GM19043 (cell line): ENCODE data around the gene MAST3.
A peak's percentile ranks its signal among the peaks of the same experiment; 100 is the strongest.

Source experiments
- ATAC-seq: cut with Tn5 transposase; IDR thresholded peaks from one replicate; pipeline ENCODE4 v1.9.1; 2021; ENCODE audit warnings: low read depth; ENCODE audit not compliant: unreplicated experiment

The MAST3 gene

DNA sequence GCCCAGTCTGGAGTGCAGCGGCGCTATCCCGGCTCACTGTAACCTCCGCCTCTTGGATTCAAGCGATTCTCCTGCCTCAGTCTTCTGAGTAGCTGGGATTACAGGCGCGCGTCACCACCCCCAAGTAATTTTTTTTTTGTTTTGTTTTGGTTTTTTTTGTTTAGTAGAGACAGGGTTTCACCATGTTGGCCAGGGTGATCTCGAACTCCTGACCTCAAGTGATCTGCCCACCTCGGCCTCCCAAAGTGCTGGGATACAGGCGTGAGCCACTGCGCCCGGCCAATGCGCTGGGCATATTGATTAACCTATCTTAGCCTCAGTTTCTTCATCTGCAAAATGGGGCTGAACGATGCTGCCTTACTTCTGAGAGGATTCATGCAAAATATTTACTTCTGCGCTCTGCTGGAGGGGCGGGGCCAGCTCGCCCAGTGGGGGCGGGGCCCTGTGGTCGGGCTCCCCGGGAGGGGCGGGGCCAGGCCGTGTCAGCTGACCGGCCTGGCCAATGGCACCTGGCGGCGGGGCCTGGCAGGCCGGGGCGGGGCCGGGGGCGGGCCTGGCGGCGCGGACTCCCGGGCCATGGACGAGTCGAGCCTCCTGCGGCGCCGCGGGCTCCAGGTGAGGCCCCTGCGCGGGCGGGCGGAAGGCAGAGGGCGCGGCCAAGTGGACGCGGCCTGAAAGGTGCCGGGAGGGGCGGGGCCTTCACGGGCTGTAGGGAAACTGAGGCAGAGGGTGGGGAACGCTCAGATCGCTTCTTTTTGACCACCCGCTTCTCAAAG, at the start of gene MAST3:
Gene MAST3, plus strand, starts transcription at position 562 of the 776 bp plus-strand sequence. Its CDS starts 15 bp downstream, at position 577.
- ATAC-seq: peak; percentile 48

- ATAC-seq: no peak
These were observed 48.2 kb upstream of the MAST3 start for GRCh38 chr19:18049385-18049784.

- ATAC-seq: no peak
These were observed 45.7 kb upstream of the MAST3 start for GRCh38 chr19:18051887-18052286.

- ATAC-seq: no peak
These were observed 43.9 kb upstream of the MAST3 start for GRCh38 chr19:18053576-18054219.

GRCh38 chr19:18055967-18056366, 41.6 kb upstream of the MAST3 start:
- no peak for ATAC-seq

GRCh38 chr19:18057557-18057956, 40.0 kb upstream of the MAST3 start:
- ATAC-seq: no peak

DNA sequence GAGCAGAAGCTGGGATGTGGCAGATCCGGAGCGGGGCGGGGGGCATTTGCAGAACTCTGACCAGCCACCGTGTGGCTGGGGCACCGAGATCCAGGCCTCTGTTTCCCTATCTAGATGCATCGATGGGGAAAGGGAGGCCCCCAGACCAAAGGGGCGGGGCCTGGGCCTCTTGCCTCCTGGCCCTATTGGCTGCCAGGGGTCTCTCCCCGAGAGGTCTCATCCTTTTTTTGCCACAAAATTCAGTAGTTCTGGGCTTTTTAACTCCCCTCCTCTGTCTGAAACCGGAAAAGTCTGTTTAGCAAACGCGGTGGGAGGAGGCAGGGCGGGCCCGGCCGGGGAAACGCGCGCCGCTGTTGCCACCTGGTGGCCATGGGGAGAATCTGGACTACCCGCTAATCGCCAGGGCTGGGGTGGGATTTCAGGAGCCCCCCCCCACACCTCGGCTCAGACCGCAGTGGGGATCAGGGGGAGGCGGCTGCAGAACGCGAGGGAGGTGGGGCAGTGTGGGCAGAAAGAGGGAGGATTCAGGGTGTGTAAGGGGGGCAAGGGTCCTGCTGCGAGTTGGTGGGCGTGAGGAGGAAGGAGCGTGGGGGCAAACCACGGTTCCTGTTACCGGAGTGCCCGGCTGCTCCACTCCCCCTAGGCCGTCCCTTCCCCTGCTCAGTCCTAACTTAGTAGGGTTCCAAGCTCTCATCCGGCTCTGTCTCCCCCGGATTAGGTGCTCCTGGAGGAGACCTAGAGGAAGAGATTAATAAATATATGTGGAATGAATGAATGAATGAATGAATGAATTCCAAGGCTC, 39.2 kb upstream of the MAST3 start:
- ATAC-seq: no peak

DNA sequence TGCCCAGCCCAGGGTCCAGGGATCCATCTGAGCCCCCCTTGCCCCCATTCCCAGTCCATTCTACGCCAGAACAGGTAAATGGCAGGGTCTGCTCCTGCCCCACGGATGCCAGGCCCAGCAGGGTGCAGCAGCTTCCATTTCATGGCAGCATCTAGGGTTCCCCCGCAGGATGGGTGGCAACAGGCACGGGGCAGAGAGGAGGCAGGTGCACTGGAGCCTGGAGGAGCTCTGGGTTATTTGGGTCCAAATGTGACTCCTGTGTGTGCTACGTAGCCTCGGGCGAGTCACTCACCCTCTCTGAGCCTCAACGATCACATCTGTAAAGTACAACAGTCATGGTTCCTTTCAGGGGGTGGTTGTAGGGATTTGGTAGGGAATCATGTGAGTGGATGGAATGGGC, 38.3 kb upstream of the MAST3 start:
- no peak for ATAC-seq

DNA sequence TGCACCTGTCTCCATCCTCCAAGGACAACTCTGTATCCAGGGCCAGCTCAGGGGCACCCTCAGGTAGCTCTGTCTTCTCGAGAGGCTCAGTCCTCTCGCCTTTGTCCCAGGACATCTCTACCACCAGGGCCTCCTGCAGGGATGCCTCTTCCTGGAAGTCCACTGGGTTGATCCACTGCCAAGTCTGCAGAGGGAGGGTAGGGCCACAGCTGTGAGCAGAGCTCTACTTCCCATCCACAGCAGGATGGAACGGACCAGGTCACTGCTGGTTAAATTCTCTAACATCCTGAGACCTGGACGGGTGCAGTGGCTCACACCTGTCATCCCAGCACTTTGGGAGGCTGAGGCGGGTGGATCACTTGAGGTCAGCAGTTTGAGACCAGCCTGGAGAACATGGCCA, 37.7 kb upstream of the MAST3 start:
- ATAC-seq: no peak

DNA sequence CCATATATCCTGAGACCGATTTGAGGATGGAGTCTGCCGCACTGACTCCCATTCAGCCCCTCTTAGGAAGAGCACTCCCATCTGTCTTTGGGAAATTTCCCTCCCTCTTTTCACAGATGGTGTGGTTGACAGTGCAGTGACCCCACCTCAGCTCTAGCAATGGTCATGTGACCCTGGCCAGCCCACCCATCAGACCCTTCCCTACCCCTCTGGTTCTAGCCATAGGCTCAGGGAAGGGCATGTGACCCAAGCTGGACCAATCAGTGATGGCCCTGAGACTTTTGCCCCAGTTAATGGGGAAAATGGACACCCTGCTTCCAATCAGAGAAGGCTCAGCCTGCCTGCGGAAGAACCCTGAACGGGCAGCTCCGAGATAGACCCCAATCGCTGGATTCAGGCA, 37.1 kb upstream of the MAST3 start:
- ATAC-seq: no peak

GRCh38 chr19:18062028-18062427, 35.5 kb upstream of the MAST3 start:
- ATAC-seq: no peak

DNA sequence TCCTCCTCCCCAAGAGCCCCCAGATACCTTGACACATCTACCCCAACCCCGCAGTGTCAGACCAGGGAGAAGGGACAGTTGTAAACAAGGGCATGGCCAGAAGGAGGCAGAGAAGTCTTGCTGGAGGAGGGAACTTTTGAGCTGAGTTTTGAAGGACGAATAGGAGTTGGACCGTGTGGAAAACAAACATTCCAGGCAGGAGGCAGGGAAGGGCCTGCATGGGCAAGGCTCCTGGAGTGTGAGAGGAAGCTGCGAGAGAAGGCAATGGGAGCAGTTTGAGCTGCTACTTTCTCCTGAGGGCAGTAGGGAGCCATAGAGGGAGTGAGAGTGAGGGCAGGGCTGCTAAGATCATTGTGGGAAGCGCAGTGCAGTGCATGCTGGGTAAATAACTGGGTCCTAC, 34.1 kb upstream of the MAST3 start:
- ATAC-seq: no peak

DNA sequence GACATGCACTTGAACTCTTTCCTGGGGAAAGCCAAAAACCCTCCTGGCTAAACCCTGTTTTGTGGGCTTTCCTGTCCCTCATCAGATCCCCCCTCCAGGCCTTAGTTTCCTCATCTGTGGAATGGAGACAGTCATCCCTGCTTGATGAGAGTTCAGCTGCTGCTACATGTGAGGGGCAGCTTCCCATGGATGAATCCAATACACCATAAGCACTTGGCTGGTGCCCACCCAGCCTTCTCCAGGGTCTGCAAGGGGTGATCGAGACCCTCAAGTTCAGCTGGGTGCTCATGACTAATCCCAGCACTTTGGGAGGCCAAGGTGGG, 32.4 kb upstream of the MAST3 start:
- no peak for ATAC-seq

GRCh38 chr19:18068395-18068794, 29.2 kb upstream of the MAST3 start:
- ATAC-seq: no peak

- no peak for ATAC-seq
These were observed 28.2 kb upstream of the MAST3 start for GRCh38 chr19:18069383-18069782.

- no peak for ATAC-seq
These were observed 27.4 kb upstream of the MAST3 start for GRCh38 chr19:18070181-18070580.

GRCh38 chr19:18072335-18072734, 25.2 kb upstream of the MAST3 start:
- ATAC-seq: no peak

DNA sequence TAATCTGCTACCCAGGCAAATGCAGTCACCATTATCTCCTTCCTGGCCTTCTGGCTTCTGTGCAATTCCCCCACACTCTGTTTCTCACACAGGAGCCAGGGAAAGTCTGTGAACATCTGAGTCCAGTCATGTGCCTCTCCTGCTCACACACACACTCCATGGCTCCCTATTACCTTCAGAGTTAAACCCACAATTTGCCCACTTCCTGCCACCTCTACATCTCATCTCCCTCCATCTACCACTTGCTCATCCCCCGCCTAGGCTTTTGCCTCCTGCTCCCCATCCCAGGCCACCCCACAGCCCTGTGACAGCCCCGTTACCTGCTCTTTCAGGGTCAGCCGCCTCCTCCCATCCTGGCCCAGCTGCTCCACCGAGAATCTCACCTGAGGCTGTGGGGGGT, 24.4 kb upstream of the MAST3 start:
- ATAC-seq: no peak

GRCh38 chr19:18074192-18074591, 23.4 kb upstream of the MAST3 start:
- ATAC-seq: no peak

DNA sequence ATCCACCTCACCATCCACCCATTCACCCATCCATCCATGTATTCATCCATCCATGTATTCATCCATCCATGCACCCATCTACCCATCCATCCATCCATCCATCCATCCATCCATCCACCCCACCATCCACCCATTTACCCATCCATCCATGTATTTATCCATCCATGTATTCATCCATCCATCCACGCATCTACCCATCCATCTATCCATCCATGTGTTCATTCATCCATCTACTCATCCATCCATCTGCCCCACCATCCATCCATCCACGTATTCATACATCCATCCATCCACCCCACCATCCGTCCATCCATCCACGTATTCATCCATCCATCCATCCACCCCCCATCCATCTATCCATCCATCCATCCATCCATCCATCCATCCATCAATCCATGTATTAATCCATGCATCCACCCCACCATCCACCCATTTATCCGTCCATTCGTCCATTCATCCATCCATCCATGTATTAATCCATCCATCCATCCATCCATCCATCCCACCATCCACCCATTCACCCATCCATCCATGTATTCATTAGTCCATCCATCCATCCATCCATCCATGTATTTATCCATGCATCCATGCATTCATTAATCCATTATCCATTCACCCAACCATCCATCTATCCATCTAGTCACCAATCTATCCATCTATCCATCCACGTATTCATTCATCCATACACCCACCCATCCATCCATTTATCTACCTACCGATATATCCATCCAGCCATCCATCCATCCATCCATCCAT, 13.5 kb upstream of the MAST3 start:
- no peak for ATAC-seq
